GM10847 (cell line): ENCODE results near the gene SPSB4.

Experiments used
- POLR2A ChIP-seq: IDR thresholded peaks from 2 replicates; pipeline ENCODE4 v1.6.1; 2011; ENCODE audit not compliant: insufficient read length; ENCODE audit errors: extremely low read depth

SPSB4 gene

DNA sequence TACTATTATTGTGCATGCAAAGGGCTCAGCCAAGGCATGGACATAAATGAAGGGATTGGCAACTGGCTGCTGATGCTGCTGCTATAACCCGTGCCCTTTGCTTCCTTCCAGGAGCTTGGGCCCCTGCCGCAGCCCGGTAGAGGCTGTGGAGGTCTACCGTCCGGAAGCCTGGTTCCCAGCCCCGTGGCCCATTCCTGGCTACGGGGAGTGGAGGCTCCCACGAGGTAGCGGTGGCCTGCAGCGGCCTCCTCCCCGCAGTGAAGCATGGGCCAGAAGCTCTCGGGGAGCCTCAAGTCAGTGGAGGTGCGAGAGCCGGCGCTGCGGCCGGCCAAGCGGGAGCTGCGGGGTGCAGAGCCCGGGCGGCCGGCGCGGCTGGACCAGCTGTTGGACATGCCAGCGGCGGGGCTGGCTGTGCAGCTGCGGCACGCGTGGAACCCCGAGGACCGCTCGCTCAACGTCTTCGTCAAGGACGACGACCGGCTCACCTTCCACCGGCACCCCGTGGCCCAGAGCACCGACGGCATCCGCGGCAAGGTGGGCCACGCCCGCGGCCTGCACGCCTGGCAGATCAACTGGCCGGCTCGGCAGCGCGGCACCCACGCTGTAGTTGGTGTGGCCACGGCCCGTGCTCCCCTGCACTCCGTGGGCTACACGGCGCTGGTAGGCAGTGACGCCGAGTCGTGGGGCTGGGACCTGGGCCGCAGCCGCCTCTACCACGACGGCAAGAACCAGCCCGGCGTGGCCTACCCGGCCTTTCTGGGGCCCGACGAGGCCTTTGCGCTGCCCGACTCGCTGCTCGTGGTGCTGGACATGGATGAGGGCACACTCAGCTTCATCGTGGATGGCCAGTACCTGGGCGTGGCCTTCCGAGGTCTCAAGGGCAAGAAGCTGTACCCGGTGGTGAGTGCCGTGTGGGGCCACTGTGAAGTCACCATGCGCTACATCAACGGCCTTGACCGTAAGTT, 15.0 kb downstream of the SPSB4 start:
- no peak for TF ChIP-seq POLR2A

DNA sequence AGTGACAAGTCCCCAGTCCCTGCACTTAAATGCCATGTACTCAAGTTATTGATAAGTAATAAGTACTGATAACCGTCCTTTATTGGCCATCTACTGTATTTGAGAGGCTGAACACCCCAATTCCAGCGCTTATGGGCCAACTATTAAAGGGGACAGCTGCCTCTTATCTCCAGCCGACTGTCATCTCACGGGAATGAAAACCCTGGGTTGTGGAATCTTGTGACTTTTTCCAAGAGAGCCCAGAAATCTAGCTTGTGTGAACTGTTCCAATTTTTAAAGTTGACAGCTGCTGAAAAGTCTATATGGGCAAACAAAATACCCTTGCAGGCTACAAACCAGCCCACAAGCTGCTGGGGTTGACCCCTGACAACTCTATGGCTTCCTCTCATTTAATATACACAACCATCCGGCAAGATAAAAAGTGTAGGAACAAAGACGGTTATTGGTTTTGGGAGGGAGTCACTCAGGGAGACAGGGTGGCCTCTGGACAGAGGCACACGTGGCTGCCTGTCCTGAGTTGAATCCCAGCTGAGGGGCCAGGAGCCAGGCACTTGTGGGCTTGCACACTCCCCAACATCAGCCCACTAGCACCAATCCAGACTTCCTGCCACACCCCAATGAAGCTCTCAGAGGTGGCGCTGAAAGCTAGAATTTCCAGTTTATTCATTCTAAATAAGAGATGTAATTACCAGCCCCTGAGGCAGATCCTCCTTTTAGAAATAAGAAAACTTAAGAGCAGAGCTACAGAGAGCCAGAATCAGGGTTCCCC, 16.2 kb downstream of the SPSB4 start:
- no peak for TF ChIP-seq POLR2A

DNA sequence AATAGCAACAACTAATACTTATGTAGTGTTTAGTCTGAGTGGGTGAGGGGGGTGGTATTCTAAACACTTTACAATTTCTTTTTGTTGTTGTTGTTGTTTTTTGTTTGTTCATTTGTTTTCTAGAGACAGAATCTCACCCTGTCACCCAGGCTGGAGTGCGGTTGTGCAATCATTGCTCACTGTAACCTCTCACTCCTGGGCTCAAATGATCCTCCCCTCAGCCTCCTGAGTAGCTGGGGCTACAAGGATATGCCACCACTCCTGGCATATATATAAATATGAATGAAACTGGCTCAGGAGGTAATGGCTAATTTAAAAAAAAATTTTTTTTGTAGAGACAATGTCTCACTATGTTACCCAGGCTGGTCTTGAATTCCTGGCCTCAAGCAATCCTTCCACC, 19.1 kb downstream of the SPSB4 start:
- no peak for TF ChIP-seq POLR2A

DNA sequence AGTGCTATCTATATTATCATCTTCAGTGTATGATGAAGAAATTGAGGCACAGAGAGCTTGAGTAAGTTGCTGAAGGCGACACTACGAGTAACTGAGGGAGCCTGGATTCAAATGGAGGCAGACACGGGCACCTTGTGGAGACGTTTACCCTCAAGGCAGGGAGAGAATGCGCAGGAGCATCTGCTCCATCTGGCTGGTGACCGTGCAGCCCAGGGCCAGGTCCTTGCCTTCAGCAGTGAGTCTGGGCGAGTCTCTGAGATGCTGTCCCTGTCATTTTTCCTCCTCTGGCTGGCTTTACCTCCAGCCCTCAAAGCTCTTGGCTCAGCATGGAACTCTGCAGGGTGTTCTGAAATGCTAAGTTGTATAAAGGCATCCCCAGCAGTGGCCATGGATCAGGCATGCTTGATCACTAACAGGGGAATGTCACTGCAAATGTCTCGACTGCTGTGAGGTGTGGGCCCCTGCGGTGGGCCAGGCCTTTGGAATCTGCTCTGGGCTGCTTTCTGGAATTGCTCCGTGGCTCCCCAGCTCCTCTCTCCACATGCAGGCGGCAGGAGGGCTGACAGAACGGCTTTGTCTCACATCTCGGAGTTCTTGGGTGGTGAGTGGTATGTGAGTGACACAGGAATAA, 19.7 kb downstream of the SPSB4 start:
- no peak for TF ChIP-seq POLR2A

DNA sequence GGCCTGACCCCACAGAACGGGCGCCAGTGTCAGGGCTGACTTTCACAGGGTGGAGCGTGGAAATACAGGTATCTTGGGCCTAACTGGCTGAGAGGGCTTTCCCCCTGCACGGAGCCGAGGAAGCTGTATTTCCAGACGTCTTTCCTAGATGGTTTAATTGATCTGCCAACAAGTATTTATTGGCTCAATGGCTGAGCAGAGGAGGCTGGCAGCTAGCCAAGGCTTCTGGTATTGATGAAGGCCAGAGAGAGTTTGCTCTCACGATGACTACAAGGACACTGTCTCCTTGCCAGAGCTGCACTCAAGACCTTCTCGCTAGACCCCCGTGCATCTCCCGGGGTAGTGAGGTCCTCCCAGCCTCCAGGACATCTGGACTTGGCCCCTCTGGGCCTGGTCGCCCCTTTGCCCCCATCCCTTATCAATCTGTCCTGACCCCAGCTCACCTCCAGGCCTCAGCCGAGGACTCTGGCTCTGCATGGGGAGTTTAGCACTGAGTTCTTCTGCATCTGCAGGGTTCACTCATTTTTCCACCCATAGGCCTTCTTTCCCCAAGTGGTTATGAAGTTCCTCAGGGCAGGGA, 20.6 kb downstream of the SPSB4 start:
- TF ChIP-seq POLR2A, result no peak

DNA sequence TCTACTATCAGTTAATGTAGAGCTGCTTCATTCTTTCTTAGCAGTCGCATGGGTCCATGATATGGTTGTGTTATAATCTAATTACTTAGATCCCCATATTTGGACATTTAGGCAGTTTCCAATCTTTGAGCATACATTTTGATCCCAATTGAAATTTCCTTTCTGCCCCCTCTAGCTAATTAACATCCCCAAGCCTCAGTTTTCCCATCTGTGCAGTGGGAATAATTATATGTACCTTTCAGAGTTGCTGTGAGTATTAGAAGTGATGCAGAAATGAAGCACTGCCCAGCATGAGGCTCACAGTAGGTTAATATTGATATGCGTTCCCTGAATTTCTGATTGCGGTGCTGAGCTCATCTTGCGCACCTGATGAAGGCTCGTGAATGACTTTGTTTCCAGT, 21.8 kb downstream of the SPSB4 start:
- no peak for TF ChIP-seq POLR2A

DNA sequence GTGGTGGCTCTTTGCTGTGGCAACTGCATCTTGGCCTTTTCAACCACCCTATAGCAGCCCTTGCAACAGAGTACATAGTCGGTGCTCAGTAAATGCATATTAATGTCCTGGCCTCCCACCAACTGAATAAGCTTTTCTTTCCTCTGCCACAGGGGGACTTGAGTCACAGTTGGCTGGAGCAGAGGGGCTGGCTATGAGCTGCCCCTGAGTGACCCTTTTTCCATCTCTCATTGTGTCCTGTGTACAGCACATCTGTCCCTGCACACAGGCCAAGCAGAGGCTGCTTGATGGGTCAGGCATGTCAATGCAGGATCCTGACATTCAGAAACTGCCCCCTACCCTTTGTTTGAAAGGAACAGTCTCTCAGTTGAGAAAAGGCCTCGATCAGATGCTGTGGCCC, 22.4 kb downstream of the SPSB4 start:
- no peak for TF ChIP-seq POLR2A

DNA sequence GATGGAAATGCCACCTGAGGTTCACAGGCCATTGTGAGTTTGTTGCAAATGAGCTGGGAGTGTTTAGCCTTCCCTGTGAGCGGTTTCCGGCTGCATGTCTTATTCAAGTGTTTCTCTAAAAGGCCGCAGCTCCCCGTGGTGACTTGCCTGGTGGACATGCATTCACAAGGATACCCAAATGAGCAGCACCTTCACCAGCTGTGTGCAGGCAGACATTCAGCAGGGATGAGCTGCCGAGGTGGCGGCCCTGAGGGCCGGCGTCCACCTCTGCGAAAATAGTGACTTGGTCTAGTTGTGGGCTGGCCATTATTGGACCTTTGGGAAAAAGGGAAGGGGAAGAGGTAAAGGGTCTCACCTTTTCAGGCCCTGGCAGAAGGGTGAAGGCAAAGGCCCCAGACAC, 23.4 kb downstream of the SPSB4 start:
- no peak for TF ChIP-seq POLR2A

DNA sequence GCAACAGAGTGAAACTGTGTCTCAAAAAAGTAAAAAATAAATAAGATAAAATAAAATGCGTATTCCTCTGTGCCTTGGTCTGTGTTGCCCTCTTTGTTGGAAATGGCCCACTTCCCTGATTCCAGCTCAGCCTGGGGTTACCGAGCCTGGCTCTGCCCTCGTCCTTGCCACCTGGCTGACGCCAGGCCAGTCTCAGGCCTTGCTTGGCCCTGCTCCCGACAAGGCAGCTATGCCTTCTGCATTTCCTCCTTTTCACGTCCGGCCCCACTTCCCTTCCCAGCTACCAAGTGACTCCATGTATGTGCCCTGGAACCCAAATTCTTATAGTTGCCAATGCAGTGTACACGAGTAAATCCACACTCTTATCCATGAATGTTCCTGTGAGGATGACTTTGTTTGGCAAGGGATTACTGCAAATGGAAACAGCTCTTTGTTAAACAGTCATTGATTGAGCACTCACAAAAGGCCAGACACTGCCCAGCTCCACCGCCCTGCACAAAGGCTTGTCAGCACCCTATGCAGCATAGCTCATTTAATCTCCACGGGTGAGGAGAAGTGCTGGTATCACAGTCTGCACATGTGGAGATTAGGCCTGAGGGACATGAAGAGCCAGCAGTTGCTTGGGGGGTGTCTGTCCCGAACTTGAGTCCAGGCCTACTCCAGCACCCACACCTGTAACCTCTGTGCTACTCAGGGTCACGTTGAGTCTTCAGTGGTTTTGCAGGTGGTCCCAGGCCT, 25.1 kb downstream of the SPSB4 start:
- TF ChIP-seq POLR2A, result no peak

DNA sequence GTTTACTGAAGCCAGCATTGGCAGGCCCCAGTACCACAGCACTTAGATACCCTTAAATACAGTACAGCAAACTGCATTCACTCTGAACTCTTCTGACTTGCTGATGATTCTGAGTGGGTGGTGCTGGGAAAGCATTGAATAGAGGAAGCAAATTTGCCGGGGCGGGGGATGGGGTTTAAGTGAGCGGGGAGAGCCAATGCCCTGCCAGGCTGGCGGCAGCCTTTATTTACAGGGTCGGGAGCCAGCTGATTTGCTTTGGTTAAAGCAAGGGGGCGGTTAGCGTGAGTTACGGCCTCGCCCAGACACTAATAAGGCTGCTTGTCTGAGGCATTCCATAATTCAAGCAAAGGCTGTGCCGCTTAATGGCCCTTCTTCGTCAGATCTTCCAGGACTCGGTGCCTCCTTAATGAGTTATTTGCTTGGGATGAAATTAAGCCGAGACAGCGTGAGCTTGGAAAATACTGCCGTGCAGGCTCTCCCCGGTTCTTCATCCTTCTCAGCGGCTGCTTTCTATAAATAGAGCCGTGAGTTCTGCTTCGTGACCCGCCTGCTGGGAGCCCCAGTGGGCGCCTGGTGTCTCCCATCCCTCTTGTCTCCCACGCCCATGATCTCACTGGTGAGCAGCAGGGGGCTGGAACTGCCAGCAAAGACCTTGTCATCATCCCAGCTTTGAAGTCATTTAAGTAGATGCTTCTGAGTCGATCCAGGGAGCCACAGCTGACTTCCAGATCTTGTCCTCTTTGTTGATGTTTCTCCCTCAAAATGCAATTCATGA, 25.8 kb downstream of the SPSB4 start:
- no peak for TF ChIP-seq POLR2A

DNA sequence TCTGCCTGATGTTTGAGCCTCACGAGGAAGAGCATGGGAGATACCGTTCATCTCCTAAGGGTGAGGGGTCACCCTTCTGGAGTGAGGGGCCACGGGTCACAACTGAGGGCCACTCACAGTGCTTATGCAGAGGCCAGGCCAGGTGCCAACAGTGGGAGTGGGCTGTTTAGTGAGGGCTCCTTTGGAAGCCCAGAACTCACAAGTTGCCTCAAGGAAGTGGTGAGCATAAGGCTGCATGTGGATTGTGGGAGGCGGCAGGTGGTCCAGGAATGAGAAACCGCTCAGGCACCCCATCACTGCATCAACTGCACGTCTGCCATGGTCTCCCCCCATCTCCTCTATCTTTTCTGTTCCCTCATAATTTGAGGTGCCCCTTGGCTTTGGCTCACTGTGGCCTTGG, 26.5 kb downstream of the SPSB4 start:
- TF ChIP-seq POLR2A, result no peak

DNA sequence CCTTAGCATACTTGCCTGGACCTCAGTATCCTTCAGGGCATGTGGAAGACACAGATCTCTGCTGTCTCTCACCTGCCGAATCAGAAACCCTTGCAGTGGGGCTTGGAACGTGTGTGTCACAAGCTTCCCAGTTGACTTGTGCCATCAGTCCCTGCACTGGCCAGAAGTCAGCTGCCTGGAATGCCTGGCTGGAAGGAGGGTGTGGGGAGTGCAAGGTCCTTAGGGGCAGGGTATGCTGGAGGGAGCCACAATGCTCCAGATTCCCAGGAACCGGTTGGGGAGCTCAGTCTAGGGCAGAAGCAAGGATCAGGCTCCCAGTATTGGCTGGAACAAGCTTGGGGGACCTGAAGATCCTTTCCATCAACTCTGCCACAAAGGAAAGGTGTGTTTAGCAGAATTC, 27.1 kb downstream of the SPSB4 start:
- no peak for TF ChIP-seq POLR2A

DNA sequence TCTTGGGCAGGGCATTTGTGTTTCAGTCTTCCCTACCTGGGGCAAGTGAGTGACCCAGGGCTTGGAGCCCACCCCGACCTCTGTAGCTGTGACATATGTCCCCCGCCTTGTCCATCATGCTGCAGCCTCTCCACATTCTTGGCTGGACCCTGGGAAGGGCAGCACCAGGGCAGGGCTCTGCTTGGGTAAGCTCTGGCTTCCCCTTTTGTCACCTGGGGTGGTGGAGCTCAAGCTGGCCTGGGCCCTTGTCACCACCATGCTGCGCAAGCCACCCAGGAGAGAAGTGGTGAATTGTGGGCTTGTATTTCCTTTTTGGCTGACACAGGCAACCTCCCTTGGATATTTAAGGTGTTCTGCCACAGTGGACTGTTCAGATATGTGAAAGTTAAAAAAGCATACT, 29.3 kb downstream of the SPSB4 start:
- no peak for TF ChIP-seq POLR2A

DNA sequence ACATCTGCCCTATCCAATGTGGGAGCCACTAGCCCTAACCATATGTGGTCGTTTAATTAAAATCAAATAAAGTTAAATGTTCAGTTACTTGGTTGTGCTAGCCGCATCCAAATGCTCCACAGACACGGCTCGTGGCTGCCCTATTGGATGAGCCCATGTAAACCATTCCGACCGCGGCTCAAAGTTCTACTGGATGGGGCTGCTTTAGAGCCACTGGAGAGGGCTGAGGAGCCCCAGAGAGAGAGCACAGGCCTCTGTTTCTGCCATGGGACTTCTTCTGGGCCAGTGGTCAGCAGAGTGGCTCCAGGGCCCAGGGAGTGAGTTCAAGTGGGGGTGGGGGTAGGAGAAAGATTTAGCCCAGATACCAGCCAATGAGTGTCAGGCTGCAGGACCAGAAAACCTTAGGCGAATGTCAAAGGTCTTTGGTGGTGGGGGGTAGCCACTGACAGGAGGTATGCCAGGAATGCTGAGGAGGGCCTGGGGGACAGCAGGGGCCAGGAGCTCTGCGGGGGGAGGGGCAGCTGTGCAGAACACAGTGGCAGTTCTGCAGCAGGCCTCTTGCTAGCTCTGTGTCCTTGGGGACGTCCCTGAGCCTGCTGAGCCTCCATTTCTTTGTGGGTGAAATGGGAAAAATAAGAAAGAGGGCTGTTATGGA, 30.1 kb downstream of the SPSB4 start:
- TF ChIP-seq POLR2A, result no peak

DNA sequence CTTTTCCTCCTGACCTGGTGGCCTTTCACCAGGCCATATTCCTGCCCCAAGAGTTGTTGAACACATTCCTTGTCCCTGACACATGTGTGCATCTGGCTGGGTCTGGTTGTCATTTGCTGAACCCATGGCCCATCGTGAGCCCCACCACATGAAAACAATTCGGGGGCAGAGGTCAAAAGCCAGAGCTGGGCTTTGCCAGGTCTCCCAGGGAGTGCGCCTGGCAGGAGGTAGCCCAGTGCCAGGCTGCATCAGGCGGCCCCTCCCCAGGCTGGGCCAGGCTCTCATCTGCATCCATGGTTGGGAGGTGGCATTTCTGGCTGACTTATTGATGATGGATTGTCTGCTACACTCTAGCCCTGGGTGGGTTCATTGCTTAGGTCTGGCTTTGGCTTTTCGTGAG, 30.9 kb downstream of the SPSB4 start:
- TF ChIP-seq POLR2A, result no peak
